Activated CD4-positive, alpha-beta T cell treated with anti-CD3 and anti-CD28 coated beads, Interleukin-2, amount 10 ng/mL, durations not matched to agents 24 days and 14 days (primary cell): ENCODE data around the gene SLC6A19. TPM values are rescaled to one million over a fixed set of nuclear protein-coding genes. Genes with fewer than 3 reads are reported as not detected.

Source experiments
- DNase-seq: peaks from one replicate; pipeline ENCODE4 v3.0.0; 2022
- H3K27ac Mint-ChIP-seq: one replicate; pipeline ENCODE4 v1.8.0; 2022; ENCODE audit warnings: mild to moderate bottlenecking, mixed read lengths
- H3K27me3 Mint-ChIP-seq: one replicate; pipeline ENCODE4 v1.8.0; 2022; ENCODE audit warnings: mixed read lengths
- H3K36me3 Mint-ChIP-seq: one replicate; pipeline ENCODE4 v1.8.0; 2022; ENCODE audit warnings: low read depth, mild to moderate bottlenecking, mixed read lengths
- H3K4me1 Mint-ChIP-seq: one replicate; pipeline ENCODE4 v1.8.0; 2021; ENCODE audit warnings: mixed read lengths
- H3K4me3 Mint-ChIP-seq: one replicate; pipeline ENCODE4 v1.8.0; 2022; ENCODE audit warnings: mild to moderate bottlenecking, moderate library complexity, mixed read lengths
- H3K9me3 Mint-ChIP-seq: one replicate; pipeline ENCODE4 v1.8.0; 2021; ENCODE audit warnings: mixed read lengths
- intact Hi-C: fragments of 100-400 bp; cut with micrococcal nuclease; formaldehyde crosslinking; loops from one replicate; pipeline ENCODE4 v1.15.1; 2023
- total RNA-seq: library from RNA; stranded (reverse); gene quantifications from 2 replicates; pipeline ENCODE4 v1.2.3, GENCODE V29; 2022

SLC6A19 gene
- total RNA-seq, 1 donor from 2014 or later: not detected

DNA sequence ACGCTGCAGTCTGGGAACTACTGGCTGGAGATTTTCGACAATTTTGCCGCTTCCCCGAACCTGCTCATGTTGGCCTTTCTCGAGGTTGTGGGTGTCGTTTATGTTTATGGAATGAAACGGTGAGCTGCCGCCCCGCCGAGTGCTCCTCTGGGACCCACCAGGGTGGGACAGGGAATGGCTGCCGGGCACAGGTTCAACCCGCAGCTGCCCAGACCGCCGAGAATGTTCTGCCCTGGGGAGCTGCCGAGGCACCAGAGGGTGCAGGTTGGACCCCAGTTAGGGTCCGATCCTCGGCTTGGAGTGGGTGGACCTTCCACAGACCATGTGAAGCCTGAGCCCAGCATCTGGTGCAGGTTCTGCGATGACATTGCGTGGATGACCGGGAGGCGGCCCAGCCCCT is 42.9 kb downstream of the SLC6A19 start:
- H3K9me3 Mint-ChIP-seq: no peaks in the 10 kb centered on the region
- peaks cover 6% of the 10 kb centered on the region for H3K27me3 Mint-ChIP-seq
- no peak overlapping the region for H3K27ac Mint-ChIP-seq
- H3K36me3 Mint-ChIP-seq: no peaks in the 10 kb centered on the region
- H3K4me1 Mint-ChIP-seq: no peaks in the 10 kb centered on the region
- intact Hi-C loops: no loop called here
- H3K4me3 Mint-ChIP-seq: no peak overlapping the region
- DNase-seq: no peak

DNA sequence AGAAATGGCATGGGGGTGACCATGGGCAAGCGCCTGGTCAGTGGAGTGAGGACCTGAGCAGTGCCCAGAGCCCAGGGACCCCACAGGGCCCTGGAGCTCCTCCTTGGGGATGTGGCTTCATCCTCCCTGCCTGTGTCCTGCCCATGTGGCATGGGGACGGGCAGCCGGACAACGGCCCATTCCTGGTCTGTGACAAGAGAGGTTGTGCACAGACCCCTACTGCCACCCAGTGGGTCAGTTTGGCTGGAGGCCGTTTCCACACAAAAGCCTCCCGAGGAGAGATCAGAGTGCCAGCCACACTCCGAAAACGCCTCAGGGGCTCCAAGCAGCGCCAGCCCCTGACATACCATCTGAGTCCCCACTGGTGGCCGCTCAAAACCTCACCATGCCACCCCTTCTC is 43.6 kb downstream of the SLC6A19 start:
- DNase-seq: no peak
- H3K4me3 Mint-ChIP-seq: no peak overlapping the region
- no peaks in the 10 kb centered on the region for H3K9me3 Mint-ChIP-seq
- peaks cover 6% of the 10 kb centered on the region for H3K27me3 Mint-ChIP-seq
- H3K36me3 Mint-ChIP-seq: no peaks in the 10 kb centered on the region
- H3K4me1 Mint-ChIP-seq: no peaks in the 10 kb centered on the region
- intact Hi-C loops: no loop called here
- no peak overlapping the region for H3K27ac Mint-ChIP-seq

DNA sequence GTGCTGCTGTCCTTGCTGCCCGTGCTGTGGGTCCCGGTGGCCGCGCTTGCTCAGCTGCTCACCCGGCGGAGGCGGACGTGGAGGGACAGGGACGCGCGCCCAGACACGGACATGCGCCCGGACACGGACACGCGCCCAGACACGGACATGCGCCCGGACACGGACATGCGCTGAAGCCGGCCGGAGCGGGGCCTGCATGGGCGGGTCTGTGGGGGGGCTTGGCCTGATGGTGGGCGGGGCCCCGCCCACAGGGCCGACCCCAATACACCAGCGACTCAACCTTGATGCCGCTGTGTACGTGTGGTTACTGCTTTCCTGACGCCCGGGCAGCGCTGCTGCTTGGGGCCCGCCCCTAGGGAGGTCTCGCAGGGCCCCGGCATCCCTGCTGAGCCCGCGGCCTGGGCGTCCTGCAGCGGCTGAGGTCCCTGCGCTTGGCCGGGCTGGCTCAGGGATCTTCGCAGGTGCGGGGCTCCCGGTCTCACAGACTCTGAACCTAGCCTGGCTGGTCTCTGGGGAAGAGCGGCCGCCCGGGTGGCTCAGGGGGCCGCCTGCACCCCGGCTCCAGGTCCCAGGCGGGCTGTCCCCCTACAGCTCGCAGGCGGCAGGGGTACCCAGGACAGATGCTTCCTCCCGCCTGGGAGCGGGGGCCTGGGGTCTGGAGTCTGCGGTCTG is 44.6 kb downstream of the SLC6A19 start:
- H3K4me3 Mint-ChIP-seq: no peak overlapping the region
- peaks cover 6% of the 10 kb centered on the region for H3K27me3 Mint-ChIP-seq
- intact Hi-C loops: no loop called here
- H3K36me3 Mint-ChIP-seq: no peaks in the 10 kb centered on the region
- no peak overlapping the region for H3K27ac Mint-ChIP-seq
- DNase-seq: no peak
- H3K9me3 Mint-ChIP-seq: no peaks in the 10 kb centered on the region
- H3K4me1 Mint-ChIP-seq: no peaks in the 10 kb centered on the region

DNA sequence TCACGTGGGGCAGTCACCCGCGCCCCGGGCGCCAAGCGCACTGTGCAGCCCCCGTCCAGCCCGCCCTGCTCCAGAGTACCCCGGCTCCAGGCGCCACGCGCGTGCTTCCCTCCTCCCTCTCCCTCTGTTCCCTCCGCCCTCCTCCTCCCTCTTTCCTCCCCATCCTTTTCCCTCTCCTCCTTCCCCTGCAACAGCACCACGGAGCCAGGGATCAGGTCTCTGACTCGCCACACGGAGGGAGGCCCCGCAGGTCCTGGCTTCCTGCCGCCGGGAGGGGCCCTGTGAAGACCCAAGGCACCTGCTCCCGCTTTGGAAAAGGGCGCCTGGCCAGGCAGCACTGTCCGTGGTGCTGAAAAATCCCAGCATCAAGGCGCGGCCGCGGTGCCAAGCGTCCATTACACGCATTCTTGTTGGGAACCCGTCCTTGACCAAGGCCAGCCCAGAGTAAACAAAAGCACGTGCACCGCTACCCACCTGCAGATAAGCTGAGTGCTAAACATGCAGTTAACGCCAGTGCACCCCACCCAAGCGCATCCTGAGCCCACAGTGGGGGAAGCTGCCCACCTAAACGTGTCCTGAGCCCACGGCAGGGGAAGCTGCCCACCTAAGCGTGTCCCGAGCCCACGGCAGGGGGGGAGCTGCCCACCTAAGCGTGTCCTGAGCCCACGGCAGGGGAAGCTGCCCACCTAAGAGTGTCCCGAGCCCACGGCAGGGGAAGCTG is 45.5 kb downstream of the SLC6A19 start:
- Mint-ChIP-seq H3K9me3 (no peaks in the 10 kb centered on the region), H3K4me3 (no peak overlapping the region), H3K27ac (no peak overlapping the region), H3K4me1 (no peaks in the 10 kb centered on the region), H3K27me3 (peaks cover 6% of the 10 kb centered on the region), H3K36me3 (no peaks in the 10 kb centered on the region)
- intact Hi-C loops: no loop called here
- DNase-seq: peak; percentile 78

DNA sequence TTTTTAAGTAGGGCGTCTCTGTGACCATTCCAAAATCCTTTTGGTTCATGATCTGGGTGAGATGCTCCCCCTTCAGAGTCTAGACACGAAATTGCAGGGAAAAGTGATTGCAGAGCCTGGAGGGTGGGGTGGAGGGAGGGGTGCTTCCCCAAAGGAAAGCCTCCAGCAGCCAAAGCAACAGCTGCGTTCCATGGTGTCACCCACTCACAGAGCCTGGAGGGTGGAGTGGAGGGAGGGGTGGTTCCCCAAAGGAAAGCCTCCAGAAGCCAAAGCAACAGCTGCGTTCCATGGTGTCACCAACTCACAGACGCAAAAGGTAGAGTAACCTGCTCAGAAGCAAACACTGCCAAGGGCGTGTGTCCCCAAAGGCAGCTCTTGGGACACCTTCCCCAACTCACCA is 46.4 kb downstream of the SLC6A19 start:
- Mint-ChIP-seq H3K27ac (no peak overlapping the region), H3K4me1 (no peaks in the 10 kb centered on the region), H3K27me3 (peaks cover 6% of the 10 kb centered on the region), H3K36me3 (no peaks in the 10 kb centered on the region), H3K9me3 (no peaks in the 10 kb centered on the region), H3K4me3 (no peak overlapping the region)
- intact Hi-C loops: no loop called here
- DNase-seq: no peak

DNA sequence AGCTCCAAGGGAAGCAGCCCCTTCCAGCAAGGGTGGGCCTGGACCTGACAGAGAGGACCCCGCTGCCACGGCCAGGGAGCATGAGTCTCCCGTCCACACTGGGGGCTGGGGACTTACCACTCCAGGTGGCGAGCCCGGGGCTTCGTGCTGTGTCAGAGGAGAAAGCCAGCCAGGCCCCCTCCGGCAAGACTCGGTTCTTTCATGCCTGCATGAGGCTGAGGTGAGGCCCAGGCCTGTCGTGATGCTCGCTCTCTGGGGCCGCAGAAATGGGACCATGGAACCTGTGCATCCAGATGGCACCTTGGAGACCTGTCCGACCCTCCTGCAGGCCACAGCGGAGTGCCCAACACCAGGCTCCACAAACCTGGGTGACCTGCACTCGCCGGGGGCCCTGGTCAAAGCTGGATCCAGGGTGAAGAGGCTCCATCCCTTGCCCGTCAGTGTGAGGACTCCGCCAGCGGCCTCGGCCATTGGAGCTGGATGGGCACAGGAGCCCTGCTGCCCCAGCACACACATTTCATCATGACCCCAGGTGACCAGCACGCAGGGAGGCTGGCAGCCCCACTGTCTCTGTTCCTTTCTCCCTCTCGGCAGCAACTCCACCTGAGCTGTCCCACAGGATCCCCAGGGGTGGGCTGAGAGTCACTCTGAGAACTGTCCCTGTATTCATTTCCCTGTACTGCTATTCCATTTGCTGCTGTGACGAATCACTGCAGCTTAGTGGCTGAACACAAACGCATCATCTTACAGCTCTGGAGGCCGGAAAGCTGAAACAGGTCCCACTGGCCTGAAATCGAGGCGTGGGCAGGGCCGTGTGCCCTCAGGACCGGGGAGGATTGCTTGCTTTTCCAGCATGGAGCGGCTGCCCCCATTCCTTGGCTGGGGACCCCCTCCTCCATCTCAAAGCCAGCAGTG is 48.2 kb downstream of the SLC6A19 start:
- no peak overlapping the region for H3K27ac Mint-ChIP-seq
- no peaks in the 10 kb centered on the region for H3K36me3 Mint-ChIP-seq

DNA sequence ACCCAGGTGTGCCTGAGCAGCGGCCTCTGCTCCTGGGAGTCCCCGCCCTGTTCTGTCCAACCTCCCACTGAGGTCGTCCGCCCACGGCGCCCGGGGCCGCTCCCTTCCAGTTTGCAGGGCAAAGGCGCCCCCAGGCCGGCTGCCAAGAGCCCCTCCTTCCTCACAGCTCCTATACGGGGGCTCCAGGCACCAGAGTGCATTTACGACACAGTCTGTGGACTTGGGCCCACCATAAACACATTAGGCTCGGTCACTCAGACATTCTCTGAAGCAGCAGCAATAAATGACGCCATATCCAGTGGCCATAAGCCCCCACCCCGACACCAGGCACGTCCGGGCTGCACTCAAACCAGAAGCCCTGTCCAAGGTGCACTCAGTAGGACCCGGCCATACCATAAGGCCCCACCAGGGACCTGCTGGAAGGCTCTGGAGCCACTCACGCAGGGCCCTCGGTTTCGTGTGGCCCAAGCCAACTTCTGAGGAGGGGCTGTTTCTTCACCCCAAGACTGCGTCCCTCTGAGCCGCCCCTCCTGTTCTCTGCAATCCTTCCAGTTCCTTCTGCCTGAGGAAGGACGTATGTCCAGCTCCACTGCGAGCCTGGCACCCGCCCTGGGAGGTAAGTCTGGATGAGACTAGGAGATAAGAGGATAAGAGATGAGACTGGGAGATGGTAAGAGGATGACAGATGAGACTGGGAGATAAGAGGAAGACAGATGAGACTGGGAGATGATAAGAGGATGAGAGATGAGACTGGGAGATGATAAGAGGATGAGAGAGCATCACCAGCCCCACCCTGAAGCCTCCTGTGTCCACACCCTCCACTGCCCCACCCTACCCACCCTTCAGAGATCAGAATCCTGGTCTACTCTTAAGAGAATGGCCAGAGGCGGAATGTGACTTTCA is 50.5 kb downstream of the SLC6A19 start:
- Mint-ChIP-seq H3K27me3 (peaks cover 3% of the 10 kb centered on the region), H3K4me3 (no peak overlapping the region), H3K4me1 (peaks cover 16% of the 10 kb centered on the region), H3K36me3 (no peaks in the 10 kb centered on the region), H3K27ac (no peak overlapping the region), H3K9me3 (no peaks in the 10 kb centered on the region)
- intact Hi-C loops: no loop called here
- no peak for DNase-seq

More for the DNA sequence above, 48.2 kb downstream of the SLC6A19 start:
- no peak for DNase-seq
- H3K27me3 Mint-ChIP-seq: peaks cover 6% of the 10 kb centered on the region
- H3K4me1 Mint-ChIP-seq: peaks cover 2% of the 10 kb centered on the region
- intact Hi-C loops: no loop called here
- H3K4me3 Mint-ChIP-seq: no peak overlapping the region
- H3K9me3 Mint-ChIP-seq: no peaks in the 10 kb centered on the region

DNA sequence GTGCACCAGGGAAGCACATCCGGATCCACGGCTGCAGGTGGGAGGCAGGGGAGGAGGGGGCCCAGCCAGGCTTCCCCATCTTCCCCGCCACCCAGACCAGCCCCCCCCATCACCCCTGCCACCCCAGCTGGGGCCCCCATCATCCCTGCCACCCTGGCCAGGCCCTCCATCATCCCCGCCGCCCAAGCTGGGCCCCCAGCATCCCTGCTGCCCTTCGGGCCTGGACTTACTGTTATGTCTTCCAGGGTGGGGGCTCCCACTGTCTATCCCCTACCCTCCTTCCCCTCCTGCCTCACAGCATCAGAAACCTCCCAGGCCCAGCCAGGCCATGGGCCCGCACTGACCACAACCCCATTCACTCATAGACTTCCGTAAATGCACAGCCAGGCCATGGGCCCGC is 51.3 kb downstream of the SLC6A19 start:
- Mint-ChIP-seq H3K4me1 (peaks cover 16% of the 10 kb centered on the region), H3K27me3 (no peaks in the 10 kb centered on the region), H3K4me3 (no peak overlapping the region), H3K9me3 (no peaks in the 10 kb centered on the region), H3K36me3 (no peaks in the 10 kb centered on the region), H3K27ac (no peak overlapping the region)
- intact Hi-C loops: no loop called here
- DNase-seq: no peak

DNA sequence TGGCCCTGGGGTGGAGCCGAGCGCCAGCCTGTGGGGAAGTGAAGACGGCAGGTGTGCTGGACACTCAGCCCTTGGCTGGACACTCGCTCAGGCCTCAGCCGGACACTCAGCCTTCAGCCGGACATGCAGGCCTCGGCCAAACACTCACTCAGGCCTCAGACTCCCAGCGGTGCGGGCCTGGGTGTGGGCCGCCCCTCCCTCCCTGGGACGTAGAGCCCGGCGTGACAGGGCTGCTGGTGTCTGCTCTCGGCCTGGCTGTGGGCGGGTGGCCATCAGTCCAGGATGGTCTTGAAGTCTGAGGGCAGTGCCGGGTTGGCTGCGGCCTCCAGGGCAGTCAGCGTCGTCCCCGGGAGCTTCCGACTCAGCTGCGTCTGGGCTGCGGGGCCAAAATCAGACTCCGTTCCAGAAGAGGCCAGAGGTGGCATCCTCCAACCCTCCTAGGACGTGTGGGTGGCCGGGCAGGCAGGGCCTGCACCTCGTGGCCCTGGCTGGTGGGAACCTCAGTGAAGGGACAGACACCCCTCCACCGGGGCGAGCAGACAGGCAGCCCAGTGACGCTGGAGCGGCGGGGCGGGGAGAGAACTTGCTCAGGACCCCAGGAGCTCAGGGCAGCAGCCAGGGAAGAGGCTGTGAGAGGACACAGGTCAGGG is 52.2 kb downstream of the SLC6A19 start:
- intact Hi-C loops: no loop called here
- Mint-ChIP-seq H3K9me3 (no peaks in the 10 kb centered on the region), H3K36me3 (no peaks in the 10 kb centered on the region), H3K4me1 (peaks cover 16% of the 10 kb centered on the region), H3K27me3 (no peaks in the 10 kb centered on the region), H3K27ac (no peak overlapping the region), H3K4me3 (no peak overlapping the region)
- DNase-seq: no peak

DNA sequence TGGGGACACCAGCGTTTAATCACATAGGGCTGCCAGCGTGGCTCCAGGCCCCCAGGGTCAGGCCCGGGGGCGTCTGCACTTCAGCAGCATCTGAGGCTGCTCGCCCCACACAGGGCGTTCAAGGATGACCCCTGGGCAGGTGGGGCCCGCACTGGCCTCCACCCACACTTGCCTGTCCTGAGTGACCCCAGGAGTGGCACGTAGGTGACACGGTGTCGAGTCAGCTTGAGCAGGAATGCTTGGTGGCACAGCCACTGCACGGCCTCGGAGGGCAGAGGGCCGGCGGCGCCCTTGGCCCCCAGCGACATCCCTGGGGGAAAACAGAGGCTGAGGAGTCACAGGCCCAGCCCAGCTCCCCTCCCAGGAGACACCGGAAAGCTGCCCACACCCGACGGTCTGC is 52.8 kb downstream of the SLC6A19 start:
- no peak for DNase-seq
- Mint-ChIP-seq H3K27me3 (no peaks in the 10 kb centered on the region), H3K27ac (no peak overlapping the region), H3K9me3 (no peaks in the 10 kb centered on the region), H3K4me1 (peaks cover 16% of the 10 kb centered on the region), H3K36me3 (no peaks in the 10 kb centered on the region), H3K4me3 (no peak overlapping the region)
- intact Hi-C loops: no loop called here

DNA sequence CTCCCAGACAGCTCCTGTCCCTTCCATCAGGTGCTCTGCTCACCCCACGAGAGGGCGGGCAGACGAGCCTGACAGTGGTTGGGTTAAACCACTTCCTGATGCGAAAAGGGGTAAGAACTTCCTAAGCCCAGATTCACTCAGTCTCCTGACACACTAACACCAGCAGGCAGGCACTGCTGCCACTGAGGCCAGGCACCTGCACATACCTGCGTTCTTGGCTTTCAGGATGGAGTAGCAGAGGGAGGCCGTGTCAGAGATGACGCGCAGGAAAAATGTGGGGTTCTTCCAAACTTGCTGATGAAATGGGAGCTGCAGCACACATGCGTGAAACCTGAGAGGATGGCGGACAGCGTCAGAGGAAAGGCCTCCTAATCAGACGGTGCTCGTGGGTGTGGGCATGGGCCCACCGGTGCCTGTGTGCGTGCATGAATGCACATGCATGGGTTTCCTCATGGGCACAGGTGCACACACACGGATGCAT is 53.7 kb downstream of the SLC6A19 start:
- H3K4me3 Mint-ChIP-seq: peak overlapping the region; percentile 58
- H3K36me3 Mint-ChIP-seq: no peaks in the 10 kb centered on the region
- peak; percentile 86 for DNase-seq
- H3K27ac Mint-ChIP-seq: peak overlapping the region; percentile 3
- H3K27me3 Mint-ChIP-seq: no peaks in the 10 kb centered on the region
- no peaks in the 10 kb centered on the region for H3K9me3 Mint-ChIP-seq
- intact Hi-C loops: no loop called here
- peaks cover 16% of the 10 kb centered on the region for H3K4me1 Mint-ChIP-seq

DNA sequence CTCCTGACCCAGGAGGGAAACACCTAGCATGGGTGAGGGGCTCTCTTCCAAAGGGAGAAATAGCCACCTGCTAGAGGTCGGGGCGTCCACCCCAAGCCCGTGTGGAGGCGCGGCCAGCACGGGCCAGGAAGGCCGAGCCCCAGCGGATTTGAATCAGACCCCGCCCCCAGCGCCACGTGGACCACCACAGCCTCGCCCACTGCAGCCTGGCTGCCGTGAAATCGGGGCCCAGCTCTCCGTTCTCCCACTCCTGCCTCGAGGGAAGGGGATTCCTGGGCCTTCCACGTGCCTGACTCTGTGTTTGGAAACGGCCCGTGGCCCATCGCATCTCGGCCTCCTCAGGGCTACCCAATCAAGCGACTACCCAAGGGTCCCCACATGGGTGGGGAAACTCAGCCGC is 55.4 kb downstream of the SLC6A19 start:
- Mint-ChIP-seq H3K4me3 (no peak overlapping the region), H3K27ac (no peak overlapping the region), H3K27me3 (no peaks in the 10 kb centered on the region), H3K9me3 (no peaks in the 10 kb centered on the region), H3K4me1 (peaks cover 16% of the 10 kb centered on the region), H3K36me3 (no peaks in the 10 kb centered on the region)
- no peak for DNase-seq
- intact Hi-C loops: no loop called here

DNA sequence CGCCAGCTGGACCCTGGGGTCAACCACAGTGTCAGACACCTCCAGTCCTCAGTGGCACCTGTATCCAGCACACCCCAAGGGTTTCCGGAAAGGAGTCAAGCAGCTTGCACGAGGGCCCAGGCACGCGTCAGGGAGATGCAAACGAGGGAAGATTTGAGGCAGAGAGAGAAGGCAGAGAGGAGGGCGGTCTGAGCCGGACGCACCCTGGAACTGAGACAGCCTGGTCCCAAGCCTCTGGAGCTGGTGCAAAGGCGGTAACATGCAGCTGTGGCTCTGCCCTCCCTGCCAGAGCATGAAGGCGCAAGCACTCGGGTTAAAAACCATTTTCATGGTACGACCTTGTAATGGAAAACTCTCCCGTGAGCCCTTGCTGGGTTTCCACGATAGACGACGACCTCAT is 56.0 kb downstream of the SLC6A19 start:
- no peaks in the 10 kb centered on the region for H3K9me3 Mint-ChIP-seq
- intact Hi-C loops: no loop called here

More for the DNA sequence above, 56.0 kb downstream of the SLC6A19 start:
- Mint-ChIP-seq H3K27me3 (no peaks in the 10 kb centered on the region), H3K36me3 (no peaks in the 10 kb centered on the region), H3K27ac (no peak overlapping the region), H3K4me3 (no peak overlapping the region), H3K4me1 (peaks cover 16% of the 10 kb centered on the region)
- no peak for DNase-seq
